NCI-H774 (cell line): Measurements from ENCODE around the gene PLXNB3.
A peak's percentile ranks its signal among the peaks of the same experiment; 100 is the strongest.

Source experiments
- DNase-seq: peaks from one replicate; lab custom pipeline; 2025; lab: John Stamatoyannopoulos, UW

PLXNB3 gene

DNA sequence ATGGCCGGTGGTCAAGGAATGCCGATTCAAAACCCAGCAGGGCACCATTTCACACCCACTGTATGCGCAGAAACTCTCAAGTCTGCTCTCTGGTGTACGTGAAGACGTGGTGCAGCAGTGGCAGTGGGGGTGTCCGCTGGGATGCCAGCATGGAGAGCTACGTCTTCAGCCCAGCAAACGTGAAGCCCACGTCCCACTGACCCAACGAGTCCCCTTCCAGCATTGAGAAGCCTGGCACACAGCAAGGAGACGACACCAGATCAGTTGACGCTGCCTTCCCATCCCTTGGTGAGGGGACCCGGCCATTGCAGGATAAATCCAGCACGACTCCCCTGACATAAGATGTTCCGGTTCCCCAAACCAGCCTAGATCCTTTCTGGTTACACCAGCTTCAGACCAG lies 2.2 kb upstream of the PLXNB3 start:
- DNase-seq: no peak

DNA sequence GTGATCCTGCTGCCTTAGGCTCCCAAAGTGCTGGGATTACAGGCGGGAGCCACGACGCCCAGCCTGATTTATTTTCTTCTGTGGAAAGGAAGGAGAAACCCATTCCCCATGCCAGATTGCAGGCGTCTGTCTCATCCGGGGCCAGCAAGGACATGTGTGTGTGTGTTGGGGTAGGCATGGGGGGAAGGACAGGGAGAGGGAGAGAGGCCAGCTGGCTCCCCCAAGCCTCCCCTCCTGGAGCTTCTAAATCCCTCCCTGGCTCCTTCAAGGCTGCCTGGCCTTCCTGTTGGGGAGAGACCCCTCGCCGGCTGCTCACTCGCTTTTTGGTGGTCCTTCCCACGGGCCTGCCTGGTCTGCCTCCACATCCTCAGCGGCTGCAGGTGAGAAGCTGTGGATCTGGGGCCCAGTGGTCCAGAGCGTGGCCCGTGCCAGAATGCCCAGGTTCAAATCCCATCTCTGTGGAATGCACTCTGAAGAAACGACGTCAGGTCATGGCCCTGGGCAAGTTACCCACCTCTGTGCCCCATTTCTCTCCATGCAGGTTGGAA lies 1.3 kb upstream of the PLXNB3 start:
- no peak for DNase-seq

DNA sequence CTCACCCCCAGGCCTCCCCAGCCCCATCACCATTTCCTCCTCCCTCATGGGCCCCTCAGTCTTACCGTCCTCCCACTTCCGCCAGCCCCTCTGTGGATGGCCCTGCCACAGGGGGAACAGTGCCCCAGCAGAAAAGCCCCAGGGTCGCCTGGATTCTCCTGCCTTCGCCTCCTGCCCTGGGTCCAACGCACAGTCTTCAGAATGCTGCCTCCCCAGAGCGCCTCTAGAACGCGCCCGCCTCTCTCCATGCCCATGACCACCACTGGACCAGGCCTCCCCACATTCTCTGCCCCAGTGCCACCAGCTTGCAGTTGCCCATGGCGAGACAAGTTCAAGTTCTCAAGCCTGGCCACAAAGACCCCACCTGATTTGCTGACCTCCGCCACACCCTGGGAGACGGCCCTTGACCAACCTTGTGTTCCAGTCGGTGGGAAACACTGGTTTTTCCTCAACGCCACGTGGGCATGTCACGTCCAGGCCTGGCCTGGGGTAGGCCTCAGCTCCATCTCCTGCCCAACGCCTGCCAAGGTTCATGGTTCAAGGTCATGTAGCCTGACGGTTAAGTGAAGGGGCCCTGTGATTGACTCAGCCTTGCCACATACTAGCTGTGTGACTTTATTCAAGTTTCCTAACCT lies 634 bp upstream of the PLXNB3 start:
- no peak for DNase-seq

DNA sequence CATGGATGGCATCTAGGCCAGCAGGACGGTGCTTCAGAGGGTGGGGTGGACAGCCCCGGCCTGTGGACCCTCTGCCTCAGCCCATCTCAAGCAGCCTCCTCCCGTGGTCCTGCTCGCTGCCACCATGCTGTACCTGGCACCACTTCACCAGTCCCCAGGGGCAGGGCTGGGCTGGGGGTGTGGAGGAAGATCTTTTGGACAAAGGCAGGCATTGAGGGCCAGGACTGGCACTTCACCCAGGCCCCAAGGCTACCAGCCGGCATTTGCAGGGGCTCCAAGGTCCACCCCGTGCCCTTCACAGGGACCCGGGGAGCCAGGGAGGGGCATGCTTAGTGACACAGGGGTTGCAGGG lies 713 bp downstream of the PLXNB3 start:
- DNase-seq: no peak

DNA sequence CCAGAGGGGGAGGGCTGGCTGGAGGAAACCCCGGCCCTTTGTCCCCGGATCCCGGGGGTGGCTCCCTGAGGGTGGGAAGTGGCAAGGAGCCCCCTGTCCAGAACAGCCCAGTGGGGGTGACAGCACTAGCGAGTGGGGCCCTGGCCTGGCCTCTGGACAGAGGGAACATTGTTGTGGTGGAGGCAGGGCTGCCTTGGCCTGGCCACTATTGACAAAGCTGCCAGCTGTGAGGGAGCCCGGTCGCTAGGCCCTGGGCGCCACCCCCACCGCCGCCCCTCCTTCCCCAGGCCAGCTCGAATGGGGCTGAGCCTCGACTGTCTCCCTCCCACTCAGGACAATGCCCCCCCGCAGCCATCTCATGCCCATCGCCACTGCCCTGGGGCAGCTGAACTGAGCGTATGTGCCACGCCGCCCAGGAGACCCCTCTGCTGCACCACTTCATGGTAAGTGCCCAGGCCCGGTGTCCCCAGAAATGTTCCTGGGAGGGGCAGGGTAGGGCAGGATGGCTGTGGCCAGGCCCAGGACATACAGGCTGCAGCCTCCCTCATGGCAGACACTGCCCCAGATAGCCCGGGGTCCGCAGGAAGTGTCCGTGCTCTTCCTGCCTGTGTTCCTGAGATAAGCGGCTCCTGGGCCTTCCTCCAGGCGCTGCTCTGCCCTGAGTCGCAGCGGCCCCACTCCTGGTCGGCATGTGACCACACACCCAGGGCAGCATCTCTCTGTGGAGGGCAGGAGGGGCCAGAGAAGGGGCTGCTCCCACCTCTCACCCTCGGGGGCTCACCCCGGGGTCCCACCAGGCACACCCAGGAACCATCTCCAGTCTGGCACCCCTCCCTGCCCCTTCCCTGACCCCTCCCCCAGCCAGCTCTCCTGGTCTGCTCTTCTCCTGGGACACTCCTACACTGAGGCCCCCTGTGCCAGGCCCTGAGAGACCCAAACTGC lies 1.4 kb downstream of the PLXNB3 start:
- no peak for DNase-seq

DNA sequence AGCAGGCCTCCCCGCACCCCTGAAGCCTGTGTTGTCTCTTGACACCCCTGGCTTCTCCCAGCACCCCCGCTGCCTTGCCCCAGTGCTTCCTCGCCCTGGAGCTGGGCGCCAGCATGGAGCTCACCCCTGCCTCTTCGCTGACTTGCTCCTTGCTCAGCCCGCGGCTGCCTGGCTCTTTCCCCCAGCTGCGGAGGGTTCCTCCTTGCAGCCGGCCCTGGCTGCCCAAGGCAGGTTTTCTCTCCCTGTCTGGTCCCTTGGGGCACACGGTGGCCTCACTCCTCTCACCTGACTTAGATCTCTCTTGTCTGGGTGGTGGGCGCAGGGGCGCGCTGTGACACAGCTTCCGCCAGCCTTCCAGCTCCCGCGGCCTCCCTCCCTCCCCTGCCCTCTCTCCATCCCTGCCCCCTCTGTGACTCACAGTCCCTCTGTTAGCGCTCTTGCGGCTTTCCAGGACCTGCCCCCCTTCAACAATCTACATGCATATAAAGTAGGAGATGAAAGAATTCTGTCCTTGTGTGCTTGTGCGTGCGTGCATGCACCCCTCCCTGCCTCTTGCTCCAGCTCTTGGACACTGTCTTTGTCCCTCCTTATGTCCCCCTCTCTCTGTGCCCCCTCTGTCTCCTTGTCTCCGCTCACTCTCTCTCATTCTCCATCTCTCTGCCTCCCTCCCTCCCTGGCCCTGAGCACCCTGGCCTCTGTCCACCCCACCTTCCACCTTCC lies 2.2 kb downstream of the PLXNB3 start:
- peak; percentile 12 for DNase-seq

DNA sequence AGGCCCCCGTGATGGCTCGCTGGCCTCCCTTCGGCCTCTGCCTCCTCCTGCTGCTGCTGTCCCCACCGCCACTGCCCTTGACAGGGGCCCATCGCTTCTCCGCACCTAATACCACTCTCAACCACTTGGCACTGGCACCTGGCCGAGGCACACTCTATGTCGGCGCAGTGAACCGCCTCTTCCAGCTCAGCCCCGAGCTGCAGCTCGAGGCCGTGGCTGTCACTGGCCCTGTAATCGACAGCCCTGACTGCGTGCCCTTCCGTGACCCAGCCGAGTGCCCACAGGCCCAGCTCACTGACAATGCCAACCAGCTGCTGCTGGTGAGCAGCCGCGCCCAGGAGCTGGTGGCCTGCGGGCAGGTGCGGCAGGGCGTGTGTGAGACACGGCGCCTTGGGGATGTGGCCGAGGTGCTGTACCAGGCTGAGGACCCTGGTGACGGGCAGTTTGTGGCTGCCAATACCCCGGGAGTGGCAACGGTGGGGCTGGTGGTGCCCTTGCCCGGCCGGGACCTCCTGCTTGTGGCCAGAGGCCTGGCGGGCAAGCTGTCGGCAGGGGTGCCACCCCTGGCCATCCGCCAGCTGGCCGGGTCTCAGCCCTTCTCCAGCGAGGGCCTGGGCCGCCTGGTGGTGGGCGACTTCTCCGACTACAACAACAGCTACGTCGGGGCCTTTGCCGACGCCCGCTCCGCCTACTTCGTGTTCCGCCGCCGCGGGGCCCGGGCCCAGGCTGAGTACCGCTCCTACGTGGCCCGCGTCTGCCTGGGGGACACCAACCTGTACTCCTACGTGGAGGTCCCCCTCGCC lies 3.0 kb downstream of the PLXNB3 start:
- no peak for DNase-seq

DNA sequence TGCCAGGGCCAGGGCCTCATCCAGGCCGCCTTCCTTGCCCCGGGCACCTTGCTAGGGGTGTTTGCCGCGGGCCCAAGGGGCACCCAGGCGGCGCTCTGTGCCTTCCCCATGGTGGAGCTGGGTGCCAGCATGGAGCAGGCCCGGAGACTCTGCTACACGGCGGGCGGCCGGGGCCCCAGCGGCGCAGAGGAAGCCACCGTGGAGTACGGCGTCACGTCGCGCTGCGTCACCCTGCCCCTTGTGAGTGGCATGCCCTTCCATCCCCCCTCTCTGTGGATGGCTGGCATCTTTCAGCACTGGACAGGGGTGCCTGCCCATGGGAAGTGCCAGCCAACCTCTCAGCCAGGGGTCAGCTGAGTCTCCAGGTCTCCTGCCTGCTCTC lies 3.6 kb downstream of the PLXNB3 start:
- DNase-seq: no peak

DNA sequence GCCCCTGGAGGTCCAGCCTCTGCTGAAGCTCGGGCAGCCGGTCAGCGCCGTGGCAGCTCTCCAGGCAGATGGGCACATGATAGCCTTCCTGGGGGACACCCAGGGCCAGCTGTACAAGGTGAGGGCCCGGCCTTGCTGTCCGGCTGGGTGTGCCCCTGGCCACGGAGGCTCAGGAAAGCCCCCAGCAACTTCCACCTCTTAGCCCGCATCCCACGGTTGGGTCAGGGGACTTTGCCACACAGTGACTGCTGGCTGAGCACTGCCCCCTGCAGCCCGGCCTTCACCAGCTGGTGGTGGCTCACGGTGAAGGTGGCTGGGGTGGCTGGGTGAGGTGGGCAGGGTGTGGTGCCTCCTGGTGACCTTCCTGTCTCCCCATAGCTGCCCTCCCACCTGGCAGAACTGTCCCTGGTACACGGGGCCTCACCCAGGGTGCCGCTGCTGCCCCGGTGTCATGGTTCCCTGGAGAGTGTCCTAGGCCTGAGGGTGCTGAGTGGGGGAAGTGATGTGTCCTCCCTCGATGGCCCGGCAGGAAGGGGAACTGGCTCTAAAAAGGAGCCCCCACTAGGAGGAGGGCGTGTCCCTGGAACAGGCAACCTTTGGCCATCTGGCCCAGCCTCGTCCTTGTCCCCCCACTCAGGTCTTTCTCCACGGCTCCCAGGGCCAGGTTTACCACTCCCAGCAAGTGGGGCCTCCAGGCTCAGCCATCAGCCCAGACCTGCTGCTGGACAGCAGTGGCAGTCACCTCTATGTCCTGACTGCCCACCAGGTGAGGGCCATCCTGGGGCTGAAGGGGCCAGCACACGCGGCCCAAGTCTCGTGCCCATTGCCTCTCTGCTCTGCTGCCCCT lies 4.5 kb downstream of the PLXNB3 start:
- DNase-seq: no peak

DNA sequence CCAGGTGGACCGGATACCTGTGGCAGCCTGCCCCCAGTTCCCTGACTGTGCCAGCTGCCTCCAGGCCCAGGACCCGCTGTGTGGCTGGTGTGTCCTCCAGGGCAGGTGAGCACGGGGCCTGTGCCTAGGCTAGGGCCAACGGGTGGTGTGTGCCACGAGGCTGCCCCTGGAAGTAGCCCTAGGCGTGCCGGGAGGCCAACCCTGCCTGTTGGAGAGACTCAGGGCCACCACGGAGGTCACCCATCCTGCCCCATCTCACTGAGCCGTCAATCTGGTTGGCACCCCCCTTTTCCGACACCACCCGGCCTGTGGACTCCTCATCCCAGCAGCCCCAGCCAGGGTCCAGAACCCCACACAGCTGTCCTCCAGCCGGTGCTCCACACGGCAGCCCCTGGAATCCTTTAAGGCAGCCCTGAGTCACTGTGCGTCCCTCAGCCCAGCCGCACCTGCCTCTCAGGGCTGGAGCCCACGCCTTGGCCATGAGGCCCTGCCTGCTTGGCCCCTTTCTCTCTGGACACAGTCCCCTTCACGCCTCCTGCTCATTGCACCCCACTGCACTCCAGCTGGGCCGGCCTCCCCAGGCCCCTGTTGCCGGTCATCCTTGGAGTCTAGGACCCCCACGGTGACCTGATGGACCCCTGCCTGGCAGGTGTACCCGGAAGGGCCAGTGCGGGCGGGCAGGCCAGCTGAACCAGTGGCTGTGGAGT lies 5.3 kb downstream of the PLXNB3 start:
- no peak for DNase-seq

DNA sequence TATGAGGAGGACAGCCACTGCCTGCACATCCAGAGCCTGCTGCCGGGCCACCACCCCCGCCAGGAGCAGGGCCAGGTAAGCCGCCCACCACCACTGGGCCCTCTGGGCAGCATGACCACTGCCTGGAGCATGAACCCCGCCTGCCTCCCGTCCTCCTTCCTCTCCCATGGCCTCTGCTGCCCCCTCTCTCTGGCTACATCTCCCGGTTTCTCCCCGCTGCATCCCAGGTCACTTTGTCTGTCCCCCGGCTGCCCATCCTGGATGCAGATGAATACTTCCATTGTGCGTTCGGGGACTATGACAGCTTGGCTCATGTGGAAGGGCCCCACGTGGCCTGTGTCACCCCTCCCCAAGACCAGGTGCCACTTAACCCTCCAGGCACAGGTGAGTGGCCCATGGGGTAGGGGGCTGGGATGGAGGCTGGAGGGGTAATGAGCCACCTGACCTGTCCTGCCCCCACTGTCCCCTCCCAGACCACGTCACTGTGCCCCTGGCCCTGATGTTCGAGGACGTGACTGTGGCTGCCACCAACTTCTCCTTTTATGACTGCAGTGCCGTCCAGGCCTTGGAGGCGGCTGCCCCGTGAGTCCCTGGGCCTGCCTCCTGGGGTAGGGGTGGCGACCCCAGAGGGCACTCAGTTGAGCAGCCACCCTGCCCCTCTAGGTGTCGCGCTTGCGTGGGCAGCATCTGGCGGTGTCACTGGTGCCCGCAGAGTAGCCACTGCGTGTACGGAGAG lies 6.0 kb downstream of the PLXNB3 start:
- DNase-seq: no peak

DNA sequence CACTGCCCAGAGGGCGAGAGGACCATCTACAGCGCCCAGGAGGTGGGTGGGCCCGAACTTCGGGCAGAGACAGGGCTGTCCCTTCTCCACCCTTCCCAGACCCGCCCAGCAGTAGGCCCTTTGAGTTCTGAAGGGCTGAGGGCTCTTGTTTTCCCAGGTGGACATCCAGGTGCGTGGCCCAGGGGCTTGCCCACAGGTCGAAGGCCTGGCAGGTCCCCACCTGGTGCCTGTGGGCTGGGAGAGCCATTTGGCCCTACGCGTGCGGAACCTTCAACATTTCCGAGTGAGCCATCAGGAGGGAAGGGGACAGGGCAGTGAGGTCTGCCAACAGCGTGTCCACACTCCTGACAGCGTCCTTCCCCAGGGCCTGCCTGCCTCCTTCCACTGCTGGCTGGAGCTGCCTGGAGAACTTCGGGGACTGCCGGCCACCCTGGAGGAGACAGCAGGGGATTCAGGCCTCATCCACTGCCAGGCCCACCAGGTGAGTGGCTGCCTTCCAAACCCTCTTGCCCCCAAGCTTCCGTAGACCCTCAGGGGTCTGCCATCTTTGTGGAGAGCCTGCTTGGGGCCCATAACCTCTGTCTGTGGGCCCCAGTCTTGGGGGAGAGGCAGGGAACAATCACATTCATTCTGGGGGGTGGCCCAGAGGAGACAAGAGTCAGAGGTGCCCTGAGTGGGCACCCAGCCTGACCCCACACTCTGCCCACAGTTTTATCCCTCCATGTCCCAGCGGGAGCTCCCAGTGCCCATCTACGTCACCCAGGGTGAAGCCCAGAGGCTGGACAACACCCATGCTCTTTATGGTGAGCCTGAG lies 6.8 kb downstream of the PLXNB3 start:
- DNase-seq: no peak

DNA sequence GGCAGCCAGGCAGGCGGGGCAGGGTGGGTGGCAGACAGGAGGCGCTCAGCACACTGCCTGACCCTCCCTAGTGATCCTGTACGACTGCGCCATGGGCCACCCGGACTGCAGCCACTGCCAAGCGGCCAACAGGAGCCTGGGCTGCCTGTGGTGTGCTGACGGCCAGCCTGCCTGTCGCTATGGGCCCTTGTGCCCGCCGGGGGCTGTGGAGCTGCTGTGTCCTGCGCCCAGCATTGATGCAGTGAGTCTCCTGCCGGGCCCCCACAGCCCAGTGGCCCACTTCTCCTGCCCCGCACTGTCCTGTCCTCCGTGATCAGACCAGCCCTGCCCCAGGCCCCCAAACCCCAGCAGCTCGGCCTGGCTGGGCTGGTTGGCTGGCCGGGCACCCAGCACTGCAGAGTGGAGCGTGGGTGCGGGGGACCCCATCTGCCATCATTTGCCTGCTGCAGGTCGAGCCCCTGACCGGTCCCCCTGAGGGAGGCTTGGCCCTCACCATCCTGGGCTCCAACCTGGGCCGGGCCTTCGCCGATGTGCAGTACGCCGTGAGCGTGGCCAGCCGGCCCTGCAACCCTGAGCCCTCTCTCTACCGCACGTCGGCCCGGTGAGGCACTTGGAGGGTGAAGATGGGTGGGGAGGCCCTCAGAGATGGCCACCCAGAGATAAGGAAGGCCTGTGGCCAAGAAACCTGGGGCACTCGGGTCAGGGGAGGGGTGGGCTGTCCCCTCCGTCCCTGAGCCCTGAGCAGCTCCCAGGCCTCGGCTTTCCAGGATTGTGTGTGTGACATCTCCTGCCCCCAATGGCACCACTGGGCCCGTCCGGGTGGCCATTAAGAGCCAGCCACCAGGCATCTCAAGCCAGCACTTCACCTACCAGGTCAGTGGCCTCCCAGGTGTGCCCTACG lies 7.6 kb downstream of the PLXNB3 start:
- no peak for DNase-seq

DNA sequence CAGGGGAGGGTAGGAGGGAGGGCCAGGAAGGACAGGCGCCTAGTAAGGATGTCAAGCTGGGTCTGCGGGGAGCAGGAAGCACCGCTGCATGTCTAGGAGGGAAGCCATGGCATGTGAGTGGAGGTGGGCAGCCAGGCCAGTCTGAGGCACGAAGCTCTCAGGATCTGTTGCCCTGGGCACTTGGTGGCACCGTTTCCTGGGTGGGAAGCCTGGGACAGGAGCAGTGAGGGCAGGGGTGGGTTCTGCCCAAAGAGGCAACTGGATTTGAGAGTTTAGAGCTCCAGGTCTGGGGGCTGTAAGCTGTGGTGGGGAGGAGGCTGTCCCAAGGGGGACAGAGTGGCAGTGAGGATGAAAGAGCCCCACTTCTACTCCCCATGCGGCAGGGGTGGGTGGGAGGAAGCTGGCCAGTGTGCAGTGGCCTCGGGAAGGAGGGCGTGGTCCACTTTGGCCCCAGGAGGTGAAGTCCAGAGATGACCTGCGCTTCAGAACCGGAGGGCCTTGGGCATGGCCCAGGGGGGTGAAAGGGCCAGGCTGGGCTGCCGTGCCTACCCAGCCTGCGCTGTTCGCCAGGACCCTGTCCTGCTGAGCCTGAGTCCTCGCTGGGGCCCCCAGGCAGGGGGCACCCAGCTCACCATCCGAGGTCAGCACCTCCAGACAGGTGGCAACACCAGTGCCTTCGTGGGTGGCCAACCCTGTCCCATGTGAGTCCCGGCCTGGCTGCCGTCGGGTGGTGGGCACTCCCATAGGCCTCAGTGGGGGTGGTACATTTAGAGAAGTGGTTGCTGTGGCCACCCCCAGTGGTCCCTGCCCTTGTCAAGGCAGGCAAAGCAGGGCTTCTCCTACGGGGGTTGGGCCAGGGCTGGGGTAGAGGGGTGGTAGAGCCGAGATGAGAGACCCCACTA lies 8.5 kb downstream of the PLXNB3 start:
- DNase-seq: no peak

DNA sequence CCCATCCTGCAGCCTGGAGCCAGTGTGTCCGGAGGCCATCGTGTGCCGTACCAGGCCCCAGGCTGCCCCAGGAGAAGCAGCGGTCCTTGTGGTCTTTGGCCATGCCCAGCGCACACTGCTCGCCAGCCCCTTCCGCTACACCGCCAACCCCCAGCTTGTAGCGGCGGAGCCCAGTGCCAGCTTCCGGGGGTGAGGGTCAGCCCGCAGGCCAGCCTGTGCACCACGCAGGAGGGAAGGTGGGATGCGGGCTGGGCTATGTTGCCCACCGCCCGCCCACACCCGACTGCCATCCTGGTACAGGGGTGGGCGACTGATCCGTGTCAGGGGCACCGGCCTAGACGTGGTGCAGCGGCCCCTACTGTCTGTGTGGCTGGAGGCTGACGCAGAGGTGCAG lies 9.2 kb downstream of the PLXNB3 start:
- DNase-seq: no peak

DNA sequence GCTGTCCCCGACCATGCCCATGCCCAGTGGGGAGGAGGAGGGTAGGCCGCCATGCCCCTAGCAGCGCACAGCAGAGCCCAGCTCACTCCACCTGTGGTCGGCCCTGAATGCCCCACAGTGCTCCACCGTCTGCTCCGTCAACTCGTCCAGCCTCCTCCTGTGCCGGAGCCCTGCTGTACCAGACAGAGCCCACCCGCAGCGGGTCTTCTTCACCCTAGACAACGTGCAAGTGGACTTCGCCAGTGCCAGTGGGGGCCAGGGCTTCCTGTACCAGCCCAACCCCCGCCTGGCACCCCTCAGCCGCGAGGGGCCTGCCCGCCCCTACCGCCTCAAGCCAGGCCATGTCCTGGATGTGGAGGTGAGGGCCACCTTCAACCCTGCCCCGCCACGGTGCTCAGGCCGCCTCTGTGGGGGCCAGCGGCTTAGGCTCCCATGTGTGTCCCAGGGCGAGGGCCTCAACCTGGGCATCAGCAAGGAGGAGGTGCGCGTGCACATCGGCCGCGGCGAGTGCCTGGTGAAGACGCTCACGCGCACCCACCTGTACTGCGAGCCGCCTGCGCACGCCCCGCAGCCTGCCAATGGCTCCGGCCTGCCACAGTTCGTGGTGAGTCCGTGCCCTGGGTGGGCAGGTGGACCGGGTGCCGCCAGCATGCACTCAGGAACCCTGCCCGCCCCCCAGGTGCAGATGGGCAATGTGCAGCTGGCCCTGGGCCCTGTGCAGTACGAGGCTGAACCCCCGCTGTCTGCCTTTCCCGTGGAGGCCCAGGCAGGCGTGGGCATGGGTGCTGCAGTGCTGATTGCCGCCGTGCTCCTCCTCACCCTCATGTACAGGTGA lies 9.9 kb downstream of the PLXNB3 start:
- no peak for DNase-seq
